Measurements from ENCODE around the gene EBF3. TPM values are rescaled to one million over a fixed set of nuclear protein-coding genes. Genes with fewer than 3 reads are reported as not detected.

Gene EBF3
- total RNA-seq, 4 donors from 2014 or later: 1.4 to 4.2 (median 2.4) TPM

DNA sequence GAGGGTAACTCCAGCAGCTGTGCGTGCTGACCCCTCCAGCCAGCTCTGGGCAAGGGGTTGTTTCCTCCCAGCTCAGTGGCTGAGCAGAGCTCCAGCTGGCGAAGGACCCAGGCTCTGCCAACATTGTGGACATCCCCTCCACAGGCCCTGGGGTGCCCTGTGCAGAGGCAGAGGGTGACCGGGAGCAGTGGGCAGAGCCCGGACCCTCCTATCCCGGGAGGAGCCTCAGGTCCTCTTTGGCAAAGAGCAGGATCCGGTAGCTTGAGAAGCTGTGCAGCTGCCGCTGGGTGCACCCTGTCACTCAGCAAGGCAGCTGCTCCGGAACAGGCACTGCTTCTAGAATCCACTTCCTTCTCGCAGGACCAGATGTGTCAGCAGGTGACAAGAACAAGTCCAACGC, 175.9 kb downstream of the EBF3 start:
- peak in 1 of 2 donors; percentile 33 for DNase-seq (ENCODE audit: low spot score in 2 of 2)
- H3K9me3 ChIP-seq: peaks cover 5% of the 10 kb centered on the region
- H3K36me3 ChIP-seq: no peaks in the 10 kb centered on the region
- no peak overlapping the region for H3K4me3 ChIP-seq
- no peaks in the 10 kb centered on the region for H3K27me3 ChIP-seq
- TF ChIP-seq POLR2AphosphoS5 (IDR thresholded peaks at IDR 0.05) (no peak), POLR2A (IDR thresholded peaks at IDR 0.05) (no peak), EP300 (IDR thresholded peaks at IDR 0.05) (no peak)
- TF ChIP-seq, protein P1, sequence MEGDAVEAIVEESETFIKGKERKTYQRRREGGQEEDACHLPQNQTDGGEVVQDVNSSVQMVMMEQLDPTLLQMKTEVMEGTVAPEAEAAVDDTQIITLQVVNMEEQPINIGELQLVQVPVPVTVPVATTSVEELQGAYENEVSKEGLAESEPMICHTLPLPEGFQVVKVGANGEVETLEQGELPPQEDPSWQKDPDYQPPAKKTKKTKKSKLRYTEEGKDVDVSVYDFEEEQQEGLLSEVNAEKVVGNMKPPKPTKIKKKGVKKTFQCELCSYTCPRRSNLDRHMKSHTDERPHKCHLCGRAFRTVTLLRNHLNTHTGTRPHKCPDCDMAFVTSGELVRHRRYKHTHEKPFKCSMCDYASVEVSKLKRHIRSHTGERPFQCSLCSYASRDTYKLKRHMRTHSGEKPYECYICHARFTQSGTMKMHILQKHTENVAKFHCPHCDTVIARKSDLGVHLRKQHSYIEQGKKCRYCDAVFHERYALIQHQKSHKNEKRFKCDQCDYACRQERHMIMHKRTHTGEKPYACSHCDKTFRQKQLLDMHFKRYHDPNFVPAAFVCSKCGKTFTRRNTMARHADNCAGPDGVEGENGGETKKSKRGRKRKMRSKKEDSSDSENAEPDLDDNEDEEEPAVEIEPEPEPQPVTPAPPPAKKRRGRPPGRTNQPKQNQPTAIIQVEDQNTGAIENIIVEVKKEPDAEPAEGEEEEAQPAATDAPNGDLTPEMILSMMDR (IDR thresholded peaks at IDR 0.05): no peak
- WGBS: 94% methylated on average over 6 of the region's 10 CpGs
- H3K27ac ChIP-seq: no peak overlapping the region
- H3K4me1 ChIP-seq: no peaks in the 10 kb centered on the region

DNA sequence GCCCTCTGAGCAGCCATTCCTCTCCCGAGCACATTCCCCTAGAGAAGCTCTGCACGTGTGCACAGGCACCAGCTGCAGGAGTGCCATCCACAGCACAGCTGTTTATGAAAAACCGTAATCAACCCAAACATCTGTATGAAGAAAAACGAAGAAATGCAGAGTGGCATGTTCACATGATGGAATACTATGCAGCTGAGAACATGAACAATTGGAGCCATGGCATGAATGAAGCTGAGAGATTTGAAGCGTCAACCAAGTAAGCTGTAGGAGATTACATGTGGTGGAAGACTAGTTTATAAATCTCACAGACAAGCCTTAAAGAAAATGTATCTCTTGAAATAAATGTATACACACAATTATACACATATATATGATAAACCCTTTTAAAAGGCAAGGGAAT, 176.5 kb downstream of the EBF3 start:
- no peaks in the 10 kb centered on the region for H3K4me1 ChIP-seq
- TF ChIP-seq EP300 (IDR thresholded peaks at IDR 0.05): no peak
- TF ChIP-seq, protein P1 (IDR thresholded peaks at IDR 0.05): no peak
- no peak for TF ChIP-seq POLR2AphosphoS5 (IDR thresholded peaks at IDR 0.05)
- TF ChIP-seq POLR2A (IDR thresholded peaks at IDR 0.05): no peak
- H3K27me3 ChIP-seq: no peaks in the 10 kb centered on the region
- no peak overlapping the region for H3K4me3 ChIP-seq
- H3K27ac ChIP-seq: no peak overlapping the region
- peak in 1 of 2 donors; percentile 19 for DNase-seq (ENCODE audit: low spot score in 2 of 2)
- no peaks in the 10 kb centered on the region for H3K36me3 ChIP-seq
- WGBS: 96% methylated on average over 5 of the region's 5 CpGs
- H3K9me3 ChIP-seq: peaks cover 5% of the 10 kb centered on the region

DNA sequence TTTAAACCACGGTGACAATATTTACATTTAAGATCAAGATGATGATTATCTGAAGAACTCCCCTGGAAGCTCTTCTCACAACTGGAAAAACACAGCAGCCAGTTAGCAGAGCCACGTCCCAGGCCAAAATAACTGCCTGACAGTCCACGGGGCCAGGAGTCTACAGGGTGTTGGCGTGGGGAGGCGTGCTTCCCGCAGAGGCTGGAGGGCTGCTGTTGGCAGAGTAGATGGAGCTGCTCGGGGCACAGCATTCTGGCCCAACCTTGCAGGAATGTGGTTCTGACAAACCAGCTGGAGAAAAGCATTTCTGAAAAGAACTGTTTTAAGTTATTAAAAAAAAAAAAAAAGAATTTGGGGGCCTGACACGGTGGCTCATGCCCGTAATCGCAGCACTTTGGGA, 177.9 kb downstream of the EBF3 start:
- Histone ChIP-seq H3K4me3 (no peak overlapping the region), H3K9me3 (peaks cover 5% of the 10 kb centered on the region), H3K36me3 (no peaks in the 10 kb centered on the region), H3K27ac (no peak overlapping the region), H3K4me1 (no peaks in the 10 kb centered on the region), H3K27me3 (no peaks in the 10 kb centered on the region)
- TF ChIP-seq, protein P1 (IDR thresholded peaks at IDR 0.05): no peak
- TF ChIP-seq EP300 (IDR thresholded peaks at IDR 0.05) (no peak), POLR2A (IDR thresholded peaks at IDR 0.05) (no peak), POLR2AphosphoS5 (IDR thresholded peaks at IDR 0.05) (no peak)
- peak in 1 of 2 donors; percentile 36 for DNase-seq (ENCODE audit: low spot score in 2 of 2)
- WGBS: 69% methylated on average over 10 of the region's 10 CpGs

DNA sequence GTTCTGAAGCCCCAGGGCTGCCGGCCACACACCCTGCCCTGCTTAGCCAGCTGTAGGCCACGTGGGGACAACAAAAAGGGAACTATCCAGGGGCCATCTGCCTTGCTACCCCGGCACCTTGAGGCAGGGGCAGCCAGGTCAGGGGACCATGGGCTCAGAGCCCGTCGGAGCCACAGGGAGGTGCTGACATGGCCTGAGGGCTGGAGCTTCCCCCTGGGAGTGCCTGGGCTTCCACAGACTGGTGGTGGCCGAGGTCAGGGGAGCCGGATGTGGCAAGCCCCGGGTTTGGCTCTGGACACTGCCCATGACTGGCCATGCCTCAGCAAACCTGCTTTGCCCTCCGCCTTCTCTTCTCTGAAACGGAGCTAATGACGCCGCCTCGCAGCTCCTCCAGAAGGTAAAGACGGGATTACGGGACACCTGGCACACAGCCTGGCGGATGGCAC, 178.5 kb downstream of the EBF3 start:
- WGBS: 84% methylated on average over 13 of the region's 16 CpGs
- TF ChIP-seq POLR2AphosphoS5 (IDR thresholded peaks at IDR 0.05) (no peak), EP300 (IDR thresholded peaks at IDR 0.05) (no peak), POLR2A (IDR thresholded peaks at IDR 0.05) (no peak)
- TF ChIP-seq, protein P1 (IDR thresholded peaks at IDR 0.05): no peak
- no peak overlapping the region for H3K27ac ChIP-seq
- H3K4me3 ChIP-seq: no peak overlapping the region
- no peaks in the 10 kb centered on the region for H3K36me3 ChIP-seq
- peaks cover 5% of the 10 kb centered on the region for H3K9me3 ChIP-seq
- DNase-seq (ENCODE audit: low spot score in 2 of 2): peak in 1 of 2 donors; percentile 44
- no peaks in the 10 kb centered on the region for H3K4me1 ChIP-seq
- H3K27me3 ChIP-seq: no peaks in the 10 kb centered on the region

Other genes starting within 250 kb of the EBF3 start
- 1 to 10 TPM; 1.1 to 8.5 (median 4.5) TPM for gene C10orf143, start 146.6 kb upstream of the EBF3 start, total RNA-seq
- gene GLRX3, start 172.1 kb upstream of the EBF3 start, total RNA-seq: 100 to 1,000 TPM in 1 of 4 donors, 10 to 100 TPM in 3; 35.7 to 115 (median 44.7) TPM

All from suprapubic skin (tissue), 4 donors.